ENCODE measurements around the gene TRPT1. TPM values are rescaled to one million over a fixed set of nuclear protein-coding genes. Genes with fewer than 3 reads are reported as not detected.
A peak's percentile ranks its signal among the peaks of the same experiment; 100 is the strongest.

Gene TRPT1
- total RNA-seq: 10 to 100 TPM; 30.5 to 35.7 TPM

DNA sequence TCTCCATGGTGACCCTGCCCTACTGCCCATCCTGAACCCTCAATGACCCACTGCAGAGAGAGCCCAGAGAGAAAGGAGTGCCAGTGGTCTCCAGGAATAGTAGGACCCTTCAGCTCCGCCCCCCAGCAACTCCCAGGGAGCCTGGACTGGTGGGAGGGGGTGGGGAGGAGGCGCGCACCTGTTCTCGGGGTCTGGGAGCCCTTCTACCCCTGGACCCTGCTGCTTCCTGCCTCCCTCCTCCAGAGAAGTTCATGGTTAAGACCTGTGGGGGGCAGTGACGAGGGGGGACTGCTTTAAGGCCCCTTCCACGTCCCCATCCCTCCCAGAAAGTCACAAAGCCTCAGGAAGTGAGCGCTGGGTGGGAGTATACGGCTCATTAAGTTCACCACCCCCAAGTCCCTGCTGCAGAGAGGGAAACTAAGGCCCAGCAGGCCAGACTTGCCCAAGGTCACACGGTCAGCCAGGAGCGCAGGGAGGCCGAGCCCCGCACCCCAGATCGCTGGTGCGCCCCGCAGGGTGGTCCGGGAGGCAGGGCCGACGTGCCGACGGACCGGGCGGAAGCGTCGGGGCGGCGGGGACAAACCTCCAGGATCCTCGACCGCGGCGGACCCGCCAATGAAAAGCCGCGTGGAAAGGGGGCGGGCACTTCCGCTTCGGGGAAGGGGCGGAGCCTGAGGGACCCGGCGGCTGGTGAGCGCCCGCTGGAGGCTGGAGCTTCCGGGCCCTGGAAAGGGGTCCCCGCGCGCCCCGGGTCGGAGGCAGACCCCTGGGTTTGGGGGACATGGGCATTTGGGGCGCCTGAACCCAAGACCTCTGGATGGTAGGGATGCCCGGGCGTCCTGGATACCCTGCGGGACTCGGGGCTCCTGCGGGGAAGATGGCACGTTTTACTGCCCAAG lies at the start of gene TRPT1, which contains the start of gene NUDT22:
TRPT1 (minus strand) TSS at position 579 of the 899 bp plus-strand sequence; CDS start at position 253, 326 bp downstream.
NUDT22 (plus strand) TSS at position 667 of the 899 bp plus-strand sequence. CDS start 379 bp downstream, outside the sequence.
- Mint-ChIP-seq H3K27ac (peak within 1 kb of the TSS; percentile 79 to 90), H3K36me3 (no peaks in the 10 kb centered on the region), H3K4me1 (ENCODE audit: low read depth in 2 of 2) (peaks cover 23 to 27% of the 10 kb centered on the region in 2 donors), H3K4me3 (peak within 1 kb of the TSS; percentile 84), H3K27me3 (no peaks in the 10 kb centered on the region), H3K9me3 (no peaks in the 10 kb centered on the region)
- ATAC-seq (peak; percentile 83 to 87), DNase-seq (ENCODE audit: low spot score) (peak; percentile 92)

DNA sequence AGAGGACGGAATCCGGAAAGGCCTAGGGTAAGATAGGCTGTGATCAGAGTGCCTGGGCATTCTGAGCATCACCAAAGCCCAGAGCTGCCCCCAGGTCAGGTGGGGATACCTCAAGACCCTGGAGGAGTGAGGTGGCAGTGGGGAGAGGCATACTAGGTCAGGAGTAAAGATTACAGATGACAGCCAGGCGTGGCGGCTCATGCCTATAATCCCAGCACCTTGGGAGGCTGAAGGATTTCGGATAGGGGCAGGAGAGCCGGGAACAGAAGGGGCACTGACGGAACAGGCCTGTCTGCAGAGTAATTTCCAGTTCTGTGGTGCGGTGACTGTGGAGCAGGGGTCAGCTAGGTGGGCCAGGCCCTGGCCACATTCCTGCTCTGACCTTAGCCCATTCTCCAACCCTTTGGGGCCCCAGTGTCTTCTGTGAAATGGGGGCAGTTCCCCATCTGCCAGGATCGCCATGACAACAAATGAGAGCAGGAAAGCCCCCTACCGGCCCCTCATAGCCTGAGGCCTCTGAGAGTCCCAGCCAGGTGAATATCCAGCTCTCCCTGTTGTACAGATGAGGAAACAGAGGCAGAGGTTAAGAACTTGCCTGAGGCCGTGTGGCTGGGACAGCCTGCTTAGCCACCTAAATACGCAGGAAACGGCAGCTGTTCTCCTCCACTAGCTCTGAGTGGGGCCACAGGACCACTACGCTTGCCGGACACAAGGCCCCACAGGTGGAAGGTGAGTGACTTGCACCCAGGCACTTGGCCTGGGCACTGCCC lies 49.2 kb upstream of the TRPT1 start:
- ATAC-seq: no peak
- H3K36me3 Mint-ChIP-seq: no peaks in the 10 kb centered on the region
- no peak overlapping the region for H3K27ac Mint-ChIP-seq
- H3K4me3 Mint-ChIP-seq: no peak overlapping the region
- H3K9me3 Mint-ChIP-seq: no peaks in the 10 kb centered on the region
- no peaks in the 10 kb centered on the region for H3K27me3 Mint-ChIP-seq
- H3K4me1 Mint-ChIP-seq (ENCODE audit: low read depth in 2 of 2): peaks cover 6 to 7% of the 10 kb centered on the region in 2 donors
- no peak for DNase-seq (ENCODE audit: low spot score)

DNA sequence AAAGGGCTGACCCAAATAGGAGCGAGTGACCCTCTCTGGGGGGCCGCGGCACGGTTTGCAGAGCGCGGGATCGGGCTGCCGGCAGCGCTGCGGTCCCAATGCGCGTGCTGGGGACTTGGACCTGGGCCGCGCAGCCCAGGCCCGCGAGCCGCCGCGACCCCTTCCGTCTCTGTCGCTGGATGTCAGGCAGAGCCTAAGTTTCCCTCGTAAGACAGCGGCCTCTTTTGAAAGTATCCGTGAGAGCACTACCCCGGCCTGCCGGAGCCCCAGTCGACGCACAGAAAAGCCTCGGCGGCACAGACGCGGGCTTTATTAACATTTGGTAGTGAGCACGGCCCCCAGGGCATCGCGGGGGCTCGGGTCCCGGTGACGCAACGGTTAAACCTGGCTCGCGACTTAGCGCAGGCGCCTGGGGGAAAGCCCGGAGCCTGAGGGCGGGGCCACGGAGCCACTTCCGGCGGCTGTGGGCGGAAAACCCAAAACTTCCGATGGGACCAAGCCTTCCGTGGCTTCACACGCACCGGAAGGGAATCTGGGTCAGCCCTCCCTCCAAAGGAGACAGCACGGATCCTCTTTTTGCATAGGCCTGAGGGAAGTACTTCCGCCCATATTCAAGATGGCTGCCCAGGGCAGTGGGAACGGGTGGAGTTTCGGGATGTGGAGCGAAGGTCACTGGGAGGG lies 43.7 kb upstream of the TRPT1 start:
- H3K36me3 Mint-ChIP-seq: no peaks in the 10 kb centered on the region
- peaks cover 26 to 30% of the 10 kb centered on the region in 2 donors for H3K4me1 Mint-ChIP-seq (ENCODE audit: low read depth in 2 of 2)
- H3K4me3 Mint-ChIP-seq: peak overlapping the region; percentile 100
- H3K27ac Mint-ChIP-seq: peak overlapping the region; percentile 99
- H3K27me3 Mint-ChIP-seq: no peaks in the 10 kb centered on the region
- H3K9me3 Mint-ChIP-seq: no peaks in the 10 kb centered on the region
- DNase-seq (ENCODE audit: low spot score) (peak; percentile 98), ATAC-seq (peak; percentile 87 to 92)

DNA sequence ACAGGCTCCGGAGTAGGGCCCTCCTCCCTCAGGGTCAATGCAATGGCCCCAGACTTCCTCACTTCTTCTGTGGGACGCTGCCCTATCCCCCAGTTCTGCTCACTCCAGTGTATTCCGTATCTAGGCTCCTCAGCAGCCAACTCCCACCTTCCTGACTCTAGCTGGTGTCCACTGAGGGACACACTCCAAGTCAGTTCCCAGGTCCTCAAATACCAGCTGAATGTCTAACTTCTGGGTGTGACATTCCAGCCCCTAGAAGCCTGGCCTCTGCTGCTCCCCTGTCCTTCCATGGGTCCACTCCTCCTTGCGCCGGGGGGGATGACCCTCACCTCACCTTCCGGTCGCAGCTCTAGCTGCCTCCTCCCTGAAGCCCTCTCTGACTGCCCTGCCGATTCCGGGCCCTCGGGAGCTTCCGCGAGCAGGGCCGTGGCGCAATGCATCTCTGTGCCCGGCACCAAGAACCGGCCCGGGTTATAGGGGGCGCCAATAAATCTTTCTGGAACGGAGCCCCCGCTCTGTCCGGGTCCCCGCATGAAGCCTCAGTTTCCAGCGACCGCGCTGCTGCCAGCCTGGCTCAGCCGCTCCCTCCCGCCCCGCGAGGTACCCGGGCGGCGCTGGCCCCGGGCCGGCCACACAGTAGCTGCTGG lies 43.0 kb upstream of the TRPT1 start:
- Mint-ChIP-seq H3K27me3 (no peaks in the 10 kb centered on the region), H3K4me1 (ENCODE audit: low read depth in 2 of 2) (peaks cover 26 to 30% of the 10 kb centered on the region in 2 donors), H3K9me3 (no peaks in the 10 kb centered on the region), H3K4me3 (peak overlapping the region; percentile 100), H3K36me3 (no peaks in the 10 kb centered on the region), H3K27ac (peak overlapping the region; percentile 99)
- ATAC-seq (peak; percentile 52 to 54), DNase-seq (ENCODE audit: low spot score) (peak; percentile 87)

DNA sequence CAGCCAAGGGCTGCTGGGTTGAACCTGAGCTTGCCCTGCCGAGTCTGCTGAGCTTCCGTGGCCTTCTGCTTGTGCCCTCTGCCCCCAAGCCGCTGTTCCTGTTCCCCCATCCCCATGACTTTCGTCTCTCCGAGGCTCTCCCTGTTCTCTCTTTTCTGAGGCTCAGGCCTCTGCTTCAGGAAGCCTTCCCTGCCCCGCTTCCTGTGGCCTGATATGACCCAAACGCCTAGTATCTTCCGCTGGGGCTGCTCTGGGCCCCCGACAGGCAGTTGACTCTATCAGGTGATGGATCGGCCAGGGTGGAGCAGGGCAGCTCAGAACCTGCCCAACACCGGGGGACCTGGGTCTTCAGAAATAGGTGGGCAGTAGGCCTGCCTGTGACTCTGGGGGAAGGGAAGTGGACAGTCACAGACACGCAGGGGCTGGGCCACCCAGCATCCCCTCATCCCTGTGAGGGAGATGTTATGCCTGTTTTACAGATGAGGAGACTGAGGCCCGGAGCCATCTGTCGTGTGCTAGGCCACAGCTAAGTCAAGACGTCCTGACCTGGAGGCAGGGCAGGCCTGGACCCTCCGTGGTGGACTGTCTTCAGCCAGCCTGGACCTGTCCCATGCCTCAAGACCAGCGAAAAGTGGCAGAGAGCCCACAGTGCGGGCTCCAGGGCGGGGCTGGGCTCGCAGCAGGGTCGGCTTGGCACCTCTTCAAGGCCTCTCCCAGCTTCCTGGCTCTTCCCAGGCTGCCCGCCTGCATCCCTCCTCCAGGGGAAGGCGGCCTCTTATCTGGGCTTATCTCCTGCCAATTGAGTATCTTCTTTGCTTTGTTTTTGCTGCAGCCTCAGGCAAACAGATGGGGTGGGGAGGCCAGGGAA lies 42.3 kb upstream of the TRPT1 start:
- Mint-ChIP-seq H3K27ac (peak overlapping the region; percentile 99), H3K9me3 (no peaks in the 10 kb centered on the region), H3K36me3 (no peaks in the 10 kb centered on the region), H3K4me3 (peak overlapping the region; percentile 100), H3K4me1 (ENCODE audit: low read depth in 2 of 2) (peaks cover 26 to 30% of the 10 kb centered on the region in 2 donors), H3K27me3 (no peaks in the 10 kb centered on the region)
- DNase-seq (ENCODE audit: low spot score) (no peak), ATAC-seq (no peak)

GRCh38 chr11:64267207-64267945 lies 41.4 kb upstream of the TRPT1 start:
- H3K4me3 Mint-ChIP-seq: peak overlapping the region; percentile 100
- DNase-seq (ENCODE audit: low spot score) (no peak), ATAC-seq (no peak)
- no peaks in the 10 kb centered on the region for H3K9me3 Mint-ChIP-seq
- no peaks in the 10 kb centered on the region for H3K36me3 Mint-ChIP-seq
- peaks cover 28 to 30% of the 10 kb centered on the region in 2 donors for H3K4me1 Mint-ChIP-seq (ENCODE audit: low read depth in 2 of 2)
- H3K27me3 Mint-ChIP-seq: no peaks in the 10 kb centered on the region
- H3K27ac Mint-ChIP-seq: peak overlapping the region; percentile 99

- ATAC-seq: no peak
- DNase-seq (ENCODE audit: low spot score): no peak
- no peaks in the 10 kb centered on the region for H3K9me3 Mint-ChIP-seq
- H3K27ac Mint-ChIP-seq: no peak overlapping the region
- peaks cover 24% of the 10 kb centered on the region in 2 donors for H3K4me1 Mint-ChIP-seq (ENCODE audit: low read depth in 2 of 2)
- no peaks in the 10 kb centered on the region for H3K36me3 Mint-ChIP-seq
- no peaks in the 10 kb centered on the region for H3K27me3 Mint-ChIP-seq
- no peak overlapping the region for H3K4me3 Mint-ChIP-seq
Observed at GRCh38 chr11:64266339-64266738, 40.4 kb upstream of the TRPT1 start.

DNA sequence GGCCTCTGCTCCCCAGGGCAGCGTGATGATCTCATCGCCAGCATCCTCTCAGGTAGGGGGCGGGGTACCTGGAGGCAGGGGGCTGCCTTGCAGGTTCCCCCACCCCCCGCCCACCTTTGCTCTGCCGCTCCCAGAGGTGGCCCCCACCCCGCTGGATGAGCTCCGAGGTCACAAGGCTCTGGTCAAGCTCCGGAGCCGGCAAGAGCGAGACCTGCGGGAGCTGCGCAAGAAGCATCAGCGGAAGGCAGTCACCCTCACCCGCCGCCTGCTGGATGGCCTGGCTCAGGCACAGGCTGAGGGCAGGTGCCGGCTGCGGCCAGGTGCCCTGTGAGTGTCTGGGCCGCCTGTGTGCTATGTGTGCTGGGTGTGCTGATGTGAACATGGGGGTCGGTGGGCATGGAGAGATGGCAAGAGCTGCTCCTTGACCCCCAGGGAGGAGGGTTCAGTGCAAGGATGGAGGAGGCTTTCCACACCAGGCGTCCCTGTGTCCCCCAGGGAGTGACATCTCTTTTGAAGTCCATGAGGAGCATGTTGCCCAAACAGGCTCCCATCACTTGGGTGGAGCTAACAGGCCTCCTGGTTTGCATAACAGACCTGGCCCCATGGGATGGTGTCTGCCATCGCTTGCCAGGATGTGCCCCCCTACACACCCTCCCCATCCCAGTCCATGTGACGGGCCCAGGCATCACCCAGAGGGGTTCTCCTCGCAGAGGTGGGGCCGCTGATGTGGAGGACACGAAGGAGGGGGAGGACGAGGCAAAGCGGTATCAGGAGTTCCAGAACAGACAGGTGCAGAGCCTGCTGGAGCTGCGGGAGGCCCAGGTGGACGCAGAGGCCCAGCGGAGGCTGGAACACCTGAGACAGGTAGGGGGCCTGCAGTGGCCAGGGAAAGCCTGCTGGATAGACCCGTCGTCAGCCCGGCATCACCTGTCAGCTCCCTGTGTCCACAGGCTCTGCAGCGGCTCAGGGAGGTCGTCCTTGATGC lies 39.5 kb upstream of the TRPT1 start:
- H3K4me3 Mint-ChIP-seq: no peak overlapping the region
- ATAC-seq (no peak), DNase-seq (ENCODE audit: low spot score) (no peak)
- H3K36me3 Mint-ChIP-seq: no peaks in the 10 kb centered on the region
- peaks cover 24% of the 10 kb centered on the region in 2 donors for H3K4me1 Mint-ChIP-seq (ENCODE audit: low read depth in 2 of 2)
- no peaks in the 10 kb centered on the region for H3K9me3 Mint-ChIP-seq
- H3K27me3 Mint-ChIP-seq: no peaks in the 10 kb centered on the region
- no peak overlapping the region for H3K27ac Mint-ChIP-seq

- H3K4me3 Mint-ChIP-seq: no peak overlapping the region
- peaks cover 27 to 29% of the 10 kb centered on the region in 2 donors for H3K4me1 Mint-ChIP-seq (ENCODE audit: low read depth in 2 of 2)
- H3K27ac Mint-ChIP-seq: no peak overlapping the region
- H3K9me3 Mint-ChIP-seq: no peaks in the 10 kb centered on the region
- H3K36me3 Mint-ChIP-seq: peaks cover 6% of the 10 kb centered on the region
- no peak for ATAC-seq
- DNase-seq (ENCODE audit: low spot score): no peak
- H3K27me3 Mint-ChIP-seq: no peaks in the 10 kb centered on the region
Observed at GRCh38 chr11:64264371-64264852, 38.4 kb upstream of the TRPT1 start.

GRCh38 chr11:64263947-64264317 lies 37.9 kb upstream of the TRPT1 start:
- Mint-ChIP-seq H3K9me3 (no peaks in the 10 kb centered on the region), H3K27ac (no peak overlapping the region), H3K36me3 (peaks cover 8% of the 10 kb centered on the region), H3K27me3 (no peaks in the 10 kb centered on the region), H3K4me1 (ENCODE audit: low read depth in 2 of 2) (peaks cover 25 to 28% of the 10 kb centered on the region in 2 donors), H3K4me3 (no peak overlapping the region)
- ATAC-seq (no peak), DNase-seq (ENCODE audit: low spot score) (no peak)
